Renal cortex interstitium (tissue), 11 donors: ENCODE results near the gene HNRNPA3. TPM values are rescaled to one million over a fixed set of nuclear protein-coding genes. Genes with fewer than 3 reads are reported as not detected.
"Not testable (repeated sequence)": the region's sequence is repeated elsewhere in the genome, so short reads cannot be mapped to it uniquely, and the experiment has no call there.

Source experiments
- DNase-seq, 11 donors: peaks; one replicate each; pipeline ENCODE4 v3.0.0-alpha.2; 2013; ENCODE audit warnings: low read depth in 9 of 11, low spot score in 4 of 11; ENCODE audit errors: extremely low read depth in 1 of 11
- polyA plus RNA-seq, 3 donors: library from polyadenylated mRNA; unstranded; fragments of 120-200 nt; gene quantifications; one replicate each; pipeline ENCODE4 v1.2.1, GENCODE V29; 2013; ENCODE audit not compliant: insufficient read length in 3 of 3

The HNRNPA3 gene
- polyA plus RNA-seq, 3 donors, result 584 to 778 (median 756) TPM

DNA sequence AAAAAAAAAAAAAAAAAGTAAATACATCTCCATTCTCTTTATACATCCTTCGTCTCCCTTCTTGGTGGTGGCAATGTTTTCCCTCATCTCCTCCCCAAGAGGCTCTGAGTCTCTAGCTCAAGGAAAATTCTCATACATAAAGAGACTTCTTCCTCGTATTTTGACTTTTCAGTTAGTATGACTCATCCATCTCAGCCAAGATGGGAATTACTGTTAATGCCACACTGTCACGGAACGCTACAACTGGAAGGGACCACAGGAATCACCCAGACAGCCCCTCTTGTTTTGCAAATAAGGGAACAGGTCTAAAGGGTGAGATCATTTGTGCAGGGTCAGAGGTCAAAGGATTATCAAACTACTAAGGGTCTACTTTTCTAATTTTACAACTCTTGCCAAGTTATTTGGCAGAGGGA, 32.4 kb downstream of the HNRNPA3 start:
- no peak for DNase-seq

DNA sequence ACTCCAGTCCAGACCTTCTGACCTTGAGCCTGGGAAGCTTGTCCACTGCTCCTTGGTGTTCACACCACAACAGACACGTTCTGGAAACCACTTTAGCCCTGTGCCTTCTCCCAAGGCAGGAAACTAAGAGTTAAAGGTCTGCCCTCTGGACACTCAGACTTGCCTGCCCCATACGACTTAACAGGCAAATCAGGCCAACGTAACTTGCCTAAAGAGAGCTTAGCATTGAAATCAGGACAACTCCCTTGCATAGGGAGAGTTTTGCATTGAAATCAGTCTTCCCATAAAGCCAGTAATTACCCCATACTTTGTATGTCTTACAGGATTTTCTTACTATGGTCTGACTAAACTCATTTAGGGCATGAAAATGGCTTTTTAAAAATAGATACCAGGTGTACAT, 33.4 kb downstream of the HNRNPA3 start:
- no peak for DNase-seq

DNA sequence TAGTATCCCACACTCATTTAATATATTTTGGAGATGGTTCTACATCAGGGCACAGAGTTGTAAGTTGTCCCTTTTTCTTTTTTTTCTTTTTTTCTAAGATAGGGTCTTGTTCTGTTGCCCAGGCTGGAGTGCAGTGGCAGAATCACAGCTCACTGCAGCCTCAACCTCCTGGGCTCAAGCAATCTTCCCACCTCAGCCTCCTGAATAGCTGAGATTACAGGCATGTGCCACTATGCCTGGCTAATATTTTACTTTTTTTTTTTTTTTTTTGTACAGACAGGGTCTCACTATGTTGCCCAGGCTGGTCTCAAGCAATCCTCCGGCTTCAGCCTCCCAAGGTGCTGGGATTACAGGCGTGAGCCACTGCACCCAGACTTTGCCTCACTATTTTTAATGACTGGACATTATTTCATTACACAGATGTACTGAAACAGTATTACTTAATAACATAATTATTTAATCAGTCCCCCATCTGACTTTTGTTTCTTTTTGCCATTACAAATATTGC, 34.0 kb downstream of the HNRNPA3 start:
- not testable (repeated sequence) for DNase-seq

GRCh38 chr2:177247693-177248262, 35.2 kb downstream of the HNRNPA3 start:
- DNase-seq, result no peak

DNA sequence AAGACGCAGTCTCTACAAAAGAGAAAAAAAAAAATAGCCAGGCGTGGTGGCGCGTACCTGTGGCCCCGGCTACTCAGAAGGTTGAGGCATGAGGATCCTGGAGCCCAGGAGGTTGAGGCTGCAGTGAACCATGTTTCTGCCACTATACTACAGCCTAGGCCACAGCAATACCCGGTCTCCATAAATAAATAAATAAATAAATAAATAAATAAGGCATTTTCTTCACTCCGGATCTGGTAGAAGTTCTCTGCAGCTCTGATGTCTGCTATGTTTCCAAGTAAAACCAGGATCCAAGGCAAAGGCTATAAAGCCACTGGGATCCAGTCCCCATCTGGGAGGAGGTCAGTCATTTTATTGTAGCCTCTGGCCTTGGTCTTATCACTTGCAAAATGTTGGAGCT, 36.4 kb downstream of the HNRNPA3 start:
- no peak for DNase-seq

- DNase-seq, result no peak
Observed at GRCh38 chr2:177250461-177250860, 37.9 kb downstream of the HNRNPA3 start.

- DNase-seq, result no peak
Observed at GRCh38 chr2:177251165-177251542, 38.6 kb downstream of the HNRNPA3 start.

DNA sequence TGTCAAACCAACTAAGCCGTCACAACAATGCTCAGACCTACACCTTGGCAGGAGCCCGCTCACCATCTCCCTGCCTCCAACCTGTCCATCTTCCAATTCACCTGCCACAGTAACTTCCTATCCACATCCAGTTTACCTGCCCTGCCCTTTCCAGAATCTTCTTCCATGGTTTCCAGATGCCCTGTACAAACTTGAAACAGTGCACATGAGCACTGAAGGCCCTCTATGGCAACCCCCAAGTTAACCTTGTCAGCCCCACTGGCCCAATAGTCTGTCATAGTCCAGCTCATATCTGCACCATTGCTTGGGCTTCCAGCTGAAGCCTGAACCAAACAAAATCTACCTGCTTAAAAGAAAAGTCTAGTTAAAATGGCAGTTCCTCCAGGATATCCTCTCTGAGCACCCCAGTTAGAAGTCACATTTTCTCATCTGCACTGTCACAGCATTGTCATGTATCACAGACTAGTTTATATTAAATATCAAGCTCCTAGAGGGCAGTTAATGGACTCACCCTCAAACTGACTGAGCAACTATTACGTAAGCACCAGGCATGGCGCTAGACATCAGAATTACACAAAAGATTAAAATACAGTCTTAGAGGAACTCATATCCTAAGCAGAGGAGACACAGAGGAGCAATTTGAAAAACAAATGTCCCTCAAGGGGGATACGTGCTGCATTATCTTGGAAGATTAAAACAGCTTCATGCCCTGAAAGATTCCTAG, 40.4 kb downstream of the HNRNPA3 start:
- no peak for DNase-seq

- no peak for DNase-seq
Observed at GRCh38 chr2:177253704-177254103, 41.1 kb downstream of the HNRNPA3 start.

DNA sequence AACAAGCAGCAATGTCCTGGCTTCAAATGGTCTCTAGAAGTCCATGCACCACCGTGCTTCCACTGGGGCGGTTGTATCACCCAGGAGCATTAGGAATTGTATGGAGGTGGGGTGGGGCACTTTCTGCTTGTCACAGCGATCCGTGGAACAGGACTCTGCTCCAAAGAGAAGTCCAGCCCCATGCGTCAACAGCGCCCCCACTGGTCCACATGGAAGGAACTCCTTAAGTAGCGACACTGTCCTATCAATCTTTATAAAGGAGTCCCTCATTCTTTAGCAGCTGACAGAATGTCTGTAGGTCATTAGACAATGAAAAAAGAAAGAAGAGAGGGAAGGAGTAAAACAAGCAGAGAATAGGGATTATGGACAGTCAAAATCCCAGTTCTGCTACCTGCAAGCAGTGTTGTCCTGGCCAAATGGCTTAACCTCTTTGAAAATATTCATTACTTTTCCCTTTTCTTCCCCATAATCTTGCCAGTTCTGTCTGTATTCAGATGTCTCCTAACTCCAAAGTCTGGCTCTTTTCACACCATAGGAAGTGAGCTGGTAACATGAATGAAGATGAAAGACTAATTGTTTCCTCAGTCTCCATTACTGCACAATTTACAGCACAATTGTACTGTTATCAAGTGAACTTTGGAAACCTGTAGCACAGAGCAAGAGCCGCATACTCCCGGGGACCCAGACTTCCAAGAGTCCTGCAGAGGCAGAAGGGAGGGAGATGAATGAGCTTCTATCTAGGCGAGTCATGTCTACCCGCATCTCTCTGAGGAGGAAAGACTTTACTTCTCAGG, 42.0 kb downstream of the HNRNPA3 start:
- DNase-seq, result no peak

DNA sequence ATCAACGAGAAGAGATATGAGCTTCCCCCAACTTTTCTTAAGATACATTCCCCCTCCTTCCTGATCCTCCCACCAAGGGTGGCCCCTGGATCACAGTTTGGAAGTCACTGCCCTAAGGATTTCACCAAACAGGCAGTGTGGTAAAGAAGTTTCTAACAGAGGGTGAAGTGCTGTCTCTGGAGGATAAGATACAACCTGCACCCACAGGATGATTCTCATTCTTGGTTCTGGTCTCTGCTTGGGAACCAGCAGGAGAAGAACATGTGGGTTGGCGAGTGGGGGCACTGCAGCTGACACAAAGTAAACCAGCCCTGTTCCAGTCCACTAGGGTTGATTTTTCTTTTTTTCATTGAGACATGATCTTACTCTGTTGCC, 42.6 kb downstream of the HNRNPA3 start:
- DNase-seq, result no peak

GRCh38 chr2:177256026-177256425, 43.4 kb downstream of the HNRNPA3 start:
- no peak for DNase-seq

DNA sequence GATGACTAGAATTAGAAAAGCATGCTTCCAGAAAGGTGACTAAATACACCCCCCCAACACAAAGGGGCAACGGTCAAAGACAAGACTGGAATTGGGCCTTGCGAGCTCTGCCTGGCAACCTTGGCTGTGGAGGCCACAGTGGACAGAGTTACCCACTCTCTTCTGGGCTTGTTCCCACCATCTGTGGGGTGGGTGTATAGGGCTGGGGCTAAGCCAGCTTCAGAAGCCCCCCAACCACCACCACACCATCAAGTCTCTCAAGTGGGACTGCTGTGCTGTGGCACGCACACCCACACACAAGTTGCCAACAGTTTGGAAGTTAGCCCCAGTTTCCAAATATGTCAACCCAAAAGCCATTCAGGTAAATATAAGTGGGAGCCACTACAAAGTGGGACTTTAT, 44.1 kb downstream of the HNRNPA3 start:
- DNase-seq, result no peak

DNA sequence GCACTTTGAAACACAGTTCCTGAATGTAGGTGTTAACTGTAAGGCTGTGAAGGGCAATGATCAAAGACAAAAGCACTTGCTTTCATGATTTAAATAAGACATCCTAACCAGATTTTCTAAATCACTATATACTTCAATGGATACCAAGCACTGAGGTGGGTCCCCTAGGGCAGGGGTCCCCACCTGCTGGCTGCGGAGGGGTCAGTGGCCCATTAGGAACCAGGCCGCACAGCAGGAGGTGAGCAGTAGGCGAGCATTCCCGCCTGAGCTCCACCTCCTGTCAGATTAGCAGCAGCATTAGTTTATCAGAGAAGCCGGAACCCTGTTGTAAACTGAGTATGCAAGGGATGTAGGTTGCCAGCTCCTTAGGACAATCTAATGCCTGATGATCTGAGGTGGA, 44.9 kb downstream of the HNRNPA3 start:
- DNase-seq, result no peak

GRCh38 chr2:177258059-177258458, 45.5 kb downstream of the HNRNPA3 start:
- DNase-seq, result no peak

- DNase-seq, result no peak
Observed at GRCh38 chr2:177260379-177260778, 47.8 kb downstream of the HNRNPA3 start.

DNA sequence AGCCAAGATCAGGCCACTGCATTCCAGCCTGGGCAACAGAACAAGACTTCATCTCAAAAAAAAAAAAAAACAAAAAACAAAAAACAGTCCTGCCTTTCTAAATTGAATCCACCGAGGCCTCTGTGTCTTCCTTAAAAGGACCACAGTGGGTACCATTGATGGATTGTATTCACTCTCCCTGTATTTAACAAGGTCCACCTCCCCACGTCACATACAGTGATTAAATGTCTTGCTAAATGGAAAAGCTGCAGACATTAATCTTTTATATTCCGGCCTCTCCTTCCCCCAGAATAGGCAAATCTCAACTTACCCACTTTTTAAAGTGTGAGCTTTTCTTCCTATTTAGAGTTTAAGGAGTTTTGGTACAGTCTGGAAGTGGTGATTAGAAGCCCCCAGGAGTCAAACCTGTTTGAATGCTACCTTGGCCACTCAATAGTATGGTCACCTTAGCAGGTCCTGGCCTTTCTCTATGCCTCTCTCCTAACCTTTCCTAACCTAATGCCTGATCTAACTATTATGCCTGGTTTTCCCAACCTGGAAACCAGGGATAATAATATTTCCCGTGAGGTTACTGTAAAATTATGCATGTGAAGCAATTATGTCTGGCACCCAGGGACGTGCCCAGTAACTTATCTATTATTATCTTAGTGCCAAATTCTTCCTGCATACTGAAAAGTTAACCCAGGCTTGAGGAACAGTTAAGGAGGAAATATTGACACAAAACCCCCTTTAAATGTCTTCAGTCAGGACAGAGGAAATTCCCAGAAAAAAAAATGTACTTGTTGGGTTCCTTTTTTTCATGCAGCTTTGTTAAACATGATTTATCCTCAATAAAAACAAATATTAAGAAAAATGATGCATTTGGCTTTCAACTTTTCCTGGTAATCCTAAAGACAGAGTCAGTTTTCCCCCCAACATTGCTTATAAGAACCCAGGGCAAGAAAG, 48.8 kb downstream of the HNRNPA3 start:
- DNase-seq, result no peak

- DNase-seq, result no peak
Observed at GRCh38 chr2:177262092-177262491, 49.5 kb downstream of the HNRNPA3 start.

GRCh38 chr2:177262958-177263450, 50.4 kb downstream of the HNRNPA3 start:
- DNase-seq, result no peak
